ENCODE results near the gene DQX1. TPM values are rescaled to one million over a fixed set of nuclear protein-coding genes. Genes with fewer than 3 reads are reported as not detected.

Gene DQX1
- total and polyA plus RNA-seq, 9 of the 15 experiments (the other 6 are each of a cell fraction or from before 2014, with no cell fraction given) = 0.04 to 0.38 (median 0.18) TPM; not detected in 1

- TF ChIP-seq, protein P1, sequence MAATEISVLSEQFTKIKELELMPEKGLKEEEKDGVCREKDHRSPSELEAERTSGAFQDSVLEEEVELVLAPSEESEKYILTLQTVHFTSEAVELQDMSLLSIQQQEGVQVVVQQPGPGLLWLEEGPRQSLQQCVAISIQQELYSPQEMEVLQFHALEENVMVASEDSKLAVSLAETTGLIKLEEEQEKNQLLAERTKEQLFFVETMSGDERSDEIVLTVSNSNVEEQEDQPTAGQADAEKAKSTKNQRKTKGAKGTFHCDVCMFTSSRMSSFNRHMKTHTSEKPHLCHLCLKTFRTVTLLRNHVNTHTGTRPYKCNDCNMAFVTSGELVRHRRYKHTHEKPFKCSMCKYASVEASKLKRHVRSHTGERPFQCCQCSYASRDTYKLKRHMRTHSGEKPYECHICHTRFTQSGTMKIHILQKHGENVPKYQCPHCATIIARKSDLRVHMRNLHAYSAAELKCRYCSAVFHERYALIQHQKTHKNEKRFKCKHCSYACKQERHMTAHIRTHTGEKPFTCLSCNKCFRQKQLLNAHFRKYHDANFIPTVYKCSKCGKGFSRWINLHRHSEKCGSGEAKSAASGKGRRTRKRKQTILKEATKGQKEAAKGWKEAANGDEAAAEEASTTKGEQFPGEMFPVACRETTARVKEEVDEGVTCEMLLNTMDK (IDR thresholded peaks at IDR 0.05; ENCODE audit: borderline replicate concordance, insufficient read depth, low read depth, low read length, poor library complexity, severe bottlenecking) = peak; percentile 88
- TF ChIP-seq SUPT5H (IDR thresholded peaks at IDR 0.05) (peak; percentile 77), ZNF695 (CRISPR knock-in tag; IDR thresholded peaks at IDR 0.05) (peak; percentile 30; the same call in 1 of the 2 replicates), MCM7 (IDR thresholded peaks at IDR 0.05) (no peak), ZC3H8 (IDR thresholded peaks at IDR 0.05) (no peak), TFAM (CRISPR knock-in tag; conservative IDR thresholded peaks at IDR 0.05) (no peak), ZNF133 (CRISPR knock-in tag; IDR thresholded peaks at IDR 0.05) (no peak), POLR3G (IDR thresholded peaks at IDR 0.05; ENCODE audit: extremely low read depth, insufficient read length, insufficient replicate concordance) (no peak), RCOR1 (IDR thresholded peaks at IDR 0.05; ENCODE audit: borderline replicate concordance in 1 of 2, low read depth in 2 of 2, low read length in 2 of 2) (peak in 1 of 2 experiments; percentile 52; a peak in 2 of 4 replicates), NONO (IDR thresholded peaks at IDR 0.05; ENCODE audit: low read depth in 2 of 2, low read length in 1 of 2) (no peak), ZNF146 (CRISPR knock-in tag; IDR thresholded peaks at IDR 0.05; ENCODE audit: unreplicated experiment) (no peak), HLTF (IDR thresholded peaks at IDR 0.05) (0 out of 2 replicates have a peak, but pooled peaks have one; percentile 50), HNRNPUL1 (IDR thresholded peaks at IDR 0.05; ENCODE audit: low read length) (no peak), KLF1 (tag; IDR thresholded peaks at IDR 0.05) (peak; percentile 83), POLR2B (IDR thresholded peaks at IDR 0.05; ENCODE audit: low read depth, partially characterized antibody) (peak; percentile 95), TAF1 (IDR thresholded peaks at IDR 0.05; ENCODE audit: control insufficient read depth, extremely low read depth, insufficient read depth, low read length, severe bottlenecking) (peak; percentile 74), KLF6 (CRISPR knock-in tag; IDR thresholded peaks at IDR 0.05; ENCODE audit: borderline replicate concordance) (0 out of 2 replicates have a peak, but pooled peaks have one; percentile 2), XRCC4 (IDR thresholded peaks at IDR 0.05; ENCODE audit: extremely low read depth, insufficient read depth, insufficient read length) (no peak), GATAD2B (IDR thresholded peaks at IDR 0.05; ENCODE audit: borderline replicate concordance) (0 out of 2 replicates have a peak, but pooled peaks have one; percentile 32), ATF7 (IDR thresholded peaks at IDR 0.05) (peak; percentile 82; the same call in 1 of the 2 replicates), ZNF668 (CRISPR knock-in tag; IDR thresholded peaks at IDR 0.05) (no peak)
- TF ChIP-seq, protein P2, sequence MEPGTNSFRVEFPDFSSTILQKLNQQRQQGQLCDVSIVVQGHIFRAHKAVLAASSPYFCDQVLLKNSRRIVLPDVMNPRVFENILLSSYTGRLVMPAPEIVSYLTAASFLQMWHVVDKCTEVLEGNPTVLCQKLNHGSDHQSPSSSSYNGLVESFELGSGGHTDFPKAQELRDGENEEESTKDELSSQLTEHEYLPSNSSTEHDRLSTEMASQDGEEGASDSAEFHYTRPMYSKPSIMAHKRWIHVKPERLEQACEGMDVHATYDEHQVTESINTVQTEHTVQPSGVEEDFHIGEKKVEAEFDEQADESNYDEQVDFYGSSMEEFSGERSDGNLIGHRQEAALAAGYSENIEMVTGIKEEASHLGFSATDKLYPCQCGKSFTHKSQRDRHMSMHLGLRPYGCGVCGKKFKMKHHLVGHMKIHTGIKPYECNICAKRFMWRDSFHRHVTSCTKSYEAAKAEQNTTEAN (CRISPR knock-in tag; IDR thresholded peaks at IDR 0.05) = no peak
These were observed 18.7 kb downstream of the DQX1 start, which contains the start of gene PCGF1 (continued) for GRCh38 chr2:74507145-74507925.

All from K562 (cell line).